Activated T-helper 1 cell treated with anti-CD3 and anti-CD28 coated beads, Interleukin-12 subunit alpha, Interleukin-12 subunit beta, Interleukin-2, Interleukin-4 antibody, amounts not matched to agents 30 ng/mL and 10 ng/mL and 1 ng/mL, durations not matched to agents 14 hours and 24 hours and 36 hours (primary cell): ENCODE data around the gene TIMM10. TPM values are rescaled to one million over a fixed set of nuclear protein-coding genes. Genes with fewer than 3 reads are reported as not detected.
A peak's percentile ranks its signal among the peaks of the same experiment; 100 is the strongest.

Experiments
- DNase-seq: peaks from one replicate; pipeline ENCODE4 v3.0.0; 2021; ENCODE audit warnings: low spot score
- H3K27ac Mint-ChIP-seq: one replicate; pipeline ENCODE4 v1.8.0; 2021; ENCODE audit warnings: mild to moderate bottlenecking, mixed read lengths
- H3K27me3 Mint-ChIP-seq: one replicate; pipeline ENCODE4 v1.8.0; 2022; ENCODE audit warnings: mild to moderate bottlenecking, moderate library complexity, mixed read lengths; ENCODE audit not compliant: insufficient read depth
- H3K36me3 Mint-ChIP-seq: one replicate; pipeline ENCODE4 v1.8.0; 2021; ENCODE audit warnings: low read depth, mixed read lengths
- H3K4me1 Mint-ChIP-seq: one replicate; pipeline ENCODE4 v1.8.0; 2021; ENCODE audit warnings: low read depth, mixed read lengths
- H3K4me3 Mint-ChIP-seq: one replicate; pipeline ENCODE4 v1.8.0; 2021; ENCODE audit warnings: mild to moderate bottlenecking, moderate library complexity, mixed read lengths
- H3K9me3 Mint-ChIP-seq: one replicate; pipeline ENCODE4 v1.8.0; 2021; ENCODE audit warnings: mixed read lengths
- intact Hi-C: fragments of 100-400 bp; cut with micrococcal nuclease; formaldehyde crosslinking; loops from one replicate; pipeline ENCODE4 v1.15.1; 2024
- total RNA-seq: library from RNA; stranded (reverse); gene quantifications from 2 replicates; pipeline ENCODE4 v1.2.3, GENCODE V29; 2022

TIMM10 gene
- total RNA-seq, 1 donor from 2014 or later: 98.2 TPM

DNA sequence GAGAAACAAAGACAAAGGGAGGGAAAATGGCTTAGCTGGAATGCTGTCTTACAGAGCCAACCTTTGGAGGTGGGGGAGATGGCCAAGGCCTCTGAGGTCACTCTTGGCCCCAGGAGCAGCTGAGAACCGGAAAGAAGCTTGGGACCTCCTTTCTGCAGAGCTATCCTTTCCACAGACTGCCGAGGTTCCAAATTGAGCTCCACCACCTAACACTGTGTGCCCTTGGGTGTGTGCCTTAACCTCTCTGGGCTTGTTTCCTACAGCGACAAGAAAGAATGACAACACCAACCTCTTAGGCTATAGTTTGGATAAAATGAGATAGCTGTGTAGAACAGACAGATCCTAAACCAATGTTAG is 47.0 kb downstream of the TIMM10 start:
- intact Hi-C loops: loop anchor here (1.0 to 5.0 kb wide), 3 partner anchors 10 to 84 kb away; partner anchors contain the start of gene UBE2L6
- DNase-seq: no peak
- H3K27me3 Mint-ChIP-seq: peaks cover 27% of the 10 kb centered on the region
- no peak overlapping the region for H3K4me3 Mint-ChIP-seq
- H3K9me3 Mint-ChIP-seq: no peaks in the 10 kb centered on the region
- no peak overlapping the region for H3K27ac Mint-ChIP-seq
- H3K4me1 Mint-ChIP-seq: peaks cover 11% of the 10 kb centered on the region
- peaks cover 11% of the 10 kb centered on the region for H3K36me3 Mint-ChIP-seq

DNA sequence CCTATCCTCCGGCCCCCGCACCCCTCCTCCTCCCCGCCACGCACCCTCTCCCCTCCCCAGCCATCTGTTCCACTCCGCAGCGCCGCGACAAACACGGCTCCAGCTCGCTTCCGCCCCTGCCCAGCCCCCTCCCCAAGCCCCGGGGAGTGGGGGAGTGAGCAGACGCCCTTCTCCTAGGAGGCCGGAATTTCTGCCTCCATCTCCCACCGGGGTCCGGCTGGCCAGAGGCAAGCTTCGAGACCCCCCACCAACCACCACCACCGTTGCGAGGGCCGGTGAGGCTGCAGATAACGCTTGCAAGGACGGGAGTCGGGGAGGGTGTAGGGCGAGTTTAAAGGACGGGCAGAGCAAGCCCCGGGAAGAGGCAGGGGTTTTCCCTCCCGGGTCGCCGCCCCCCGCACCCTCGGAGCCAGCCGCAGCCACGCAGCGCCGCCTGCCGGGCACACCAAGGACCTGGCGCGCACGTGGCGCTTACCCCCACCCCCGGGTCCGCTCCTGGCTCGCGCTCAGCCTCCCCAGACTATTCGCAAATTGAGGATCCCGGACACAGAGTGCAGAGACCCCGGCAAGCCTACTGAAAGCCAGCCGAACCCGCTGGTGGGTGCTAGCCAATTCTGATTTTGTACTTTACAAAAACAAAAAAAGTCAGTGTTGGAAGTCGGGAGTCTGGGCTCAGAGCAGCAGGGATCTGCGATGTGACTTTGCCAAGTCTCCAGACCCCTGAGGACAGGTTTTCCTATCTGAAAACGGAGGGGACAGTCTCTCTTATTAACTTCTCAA is 47.6 kb downstream of the TIMM10 start:
- intact Hi-C loops: loop anchor here (1.0 to 5.0 kb wide), 3 partner anchors 10 to 84 kb away; partner anchors contain the start of gene UBE2L6
- H3K27ac Mint-ChIP-seq: no peak overlapping the region
- no peaks in the 10 kb centered on the region for H3K9me3 Mint-ChIP-seq

DNA sequence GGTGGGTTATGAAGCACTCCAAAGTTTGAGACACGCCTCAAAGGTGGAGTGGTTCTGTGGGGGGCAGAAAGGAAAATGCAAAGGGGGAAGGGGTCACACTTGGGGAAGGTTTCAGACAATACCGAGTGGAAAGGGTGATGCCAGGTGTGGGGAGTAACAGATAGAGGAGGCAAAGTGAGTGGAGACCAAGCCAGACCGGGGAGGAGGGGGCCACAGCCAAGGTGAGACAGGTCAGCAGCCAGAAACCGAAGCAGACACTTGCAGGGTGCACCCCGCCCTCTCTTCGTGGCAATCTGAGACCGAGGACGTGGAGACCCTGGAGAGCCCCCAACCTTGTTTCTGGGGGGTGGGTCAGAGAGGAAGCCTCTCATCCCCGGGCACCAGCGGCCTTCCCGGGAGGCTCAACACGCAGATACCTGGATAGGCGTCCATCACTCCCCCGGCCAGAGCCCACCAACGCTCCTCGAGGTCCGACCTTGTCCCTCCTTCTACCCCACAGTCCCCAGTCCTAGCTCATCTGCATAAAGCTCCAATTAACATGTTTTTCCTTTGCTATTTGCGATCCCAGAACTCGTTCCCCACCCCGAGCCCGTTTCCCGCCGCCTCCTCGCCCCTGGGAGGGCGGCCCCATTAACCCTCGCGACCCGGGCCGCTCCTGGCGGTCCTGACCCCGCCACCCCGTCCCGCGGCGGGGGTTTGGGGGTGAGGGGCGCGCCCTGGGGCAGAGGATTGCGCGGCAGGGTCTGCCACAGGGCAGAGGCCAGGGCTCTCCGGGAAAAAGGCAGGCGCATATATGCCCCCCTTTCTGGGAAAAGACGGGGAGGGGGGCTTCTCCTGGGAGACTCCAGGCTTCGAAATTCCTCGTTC is 48.4 kb downstream of the TIMM10 start:
- peaks cover 39% of the 10 kb centered on the region for H3K27me3 Mint-ChIP-seq
- peaks cover 7% of the 10 kb centered on the region for H3K36me3 Mint-ChIP-seq
- intact Hi-C loops: loop anchor here (2.0 to 5.0 kb wide), 2 partner anchors 57 to 85 kb away; partner anchors contain the start of gene UBE2L6
- H3K4me3 Mint-ChIP-seq: peak overlapping the region; percentile 11
- no peak overlapping the region for H3K27ac Mint-ChIP-seq
- no peak for DNase-seq
- H3K4me1 Mint-ChIP-seq: peaks cover 11% of the 10 kb centered on the region
- no peaks in the 10 kb centered on the region for H3K9me3 Mint-ChIP-seq

More for the DNA sequence above, 47.6 kb downstream of the TIMM10 start:
- H3K4me1 Mint-ChIP-seq: peaks cover 11% of the 10 kb centered on the region
- peaks cover 9% of the 10 kb centered on the region for H3K36me3 Mint-ChIP-seq
- H3K4me3 Mint-ChIP-seq: no peak overlapping the region
- peaks cover 30% of the 10 kb centered on the region for H3K27me3 Mint-ChIP-seq
- peak; percentile 30 for DNase-seq

DNA sequence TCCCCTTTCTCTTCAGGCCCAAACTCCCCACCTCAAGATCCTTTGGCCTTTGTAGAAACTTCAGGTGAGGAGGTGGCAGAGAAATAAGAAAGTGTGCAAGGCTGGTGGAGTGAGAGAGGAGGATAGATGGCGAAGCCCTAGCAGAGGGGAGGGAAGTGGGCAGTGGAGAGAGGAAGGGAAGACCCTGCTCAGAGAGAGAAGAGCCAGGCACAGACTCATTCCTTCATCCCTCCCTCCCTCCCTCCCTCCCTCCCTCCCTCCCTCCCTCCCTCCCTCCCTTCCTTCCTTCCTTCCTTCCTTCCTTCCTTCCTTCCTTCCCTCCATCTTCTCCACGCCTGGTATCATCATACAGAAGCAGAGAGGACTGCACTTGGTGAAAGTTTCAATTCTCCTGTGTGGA is 49.2 kb downstream of the TIMM10 start:
- no peaks in the 10 kb centered on the region for H3K9me3 Mint-ChIP-seq
- H3K27me3 Mint-ChIP-seq: peaks cover 43% of the 10 kb centered on the region
- peaks cover 7% of the 10 kb centered on the region for H3K36me3 Mint-ChIP-seq
- no peak for DNase-seq
- peaks cover 11% of the 10 kb centered on the region for H3K4me1 Mint-ChIP-seq
- no peak overlapping the region for H3K27ac Mint-ChIP-seq
- H3K4me3 Mint-ChIP-seq: peak overlapping the region; percentile 11
- intact Hi-C loops: loop anchor here (5.0 kb wide), 1 partner anchor 86 kb away; the partner anchor contains the start of gene UBE2L6

DNA sequence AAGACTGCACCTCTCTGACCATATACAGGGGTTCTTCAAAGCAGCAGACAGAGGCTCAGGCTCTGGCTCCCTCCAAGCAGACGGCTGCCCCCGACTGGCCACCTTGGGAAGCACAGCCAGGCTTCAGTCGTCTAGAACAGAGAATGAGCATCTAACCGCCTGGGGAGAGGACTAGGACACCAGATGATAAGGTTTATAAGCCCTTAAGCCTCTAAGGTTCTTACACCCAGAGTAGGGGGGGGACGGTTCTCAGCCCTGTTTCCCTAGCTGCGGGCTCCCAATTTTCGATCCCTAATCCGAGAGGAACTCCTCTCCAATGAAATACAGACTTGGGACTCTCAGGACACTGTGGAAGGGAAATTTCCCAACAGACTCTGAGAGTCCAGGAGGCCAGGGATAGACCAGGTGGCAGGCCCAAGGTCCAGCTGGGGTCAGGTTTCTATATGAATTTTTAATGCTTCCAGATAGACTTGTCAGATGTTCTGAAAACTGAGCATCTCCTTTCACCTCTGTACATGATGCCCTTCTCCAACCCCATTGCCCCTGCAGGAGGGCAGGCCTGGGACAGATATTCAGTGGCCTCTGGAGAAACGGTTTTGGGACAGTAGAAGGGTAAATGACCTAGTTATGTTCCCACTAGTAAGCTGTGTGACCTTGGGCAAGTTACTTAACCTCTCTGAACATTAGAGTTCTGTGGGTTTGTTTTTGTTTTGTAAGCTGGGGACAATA is 50.0 kb downstream of the TIMM10 start:
- H3K27me3 Mint-ChIP-seq: peaks cover 49% of the 10 kb centered on the region
- H3K4me3 Mint-ChIP-seq: no peak overlapping the region
- H3K36me3 Mint-ChIP-seq: peaks cover 5% of the 10 kb centered on the region
- H3K27ac Mint-ChIP-seq: no peak overlapping the region
- intact Hi-C loops: loop anchor here (1.0 to 5.0 kb wide), 3 partner anchors 23 to 135 kb away; partner anchors contain the start of gene UBE2L6
- H3K4me1 Mint-ChIP-seq: peaks cover 12% of the 10 kb centered on the region
- peak; percentile 62 for DNase-seq
- no peaks in the 10 kb centered on the region for H3K9me3 Mint-ChIP-seq

DNA sequence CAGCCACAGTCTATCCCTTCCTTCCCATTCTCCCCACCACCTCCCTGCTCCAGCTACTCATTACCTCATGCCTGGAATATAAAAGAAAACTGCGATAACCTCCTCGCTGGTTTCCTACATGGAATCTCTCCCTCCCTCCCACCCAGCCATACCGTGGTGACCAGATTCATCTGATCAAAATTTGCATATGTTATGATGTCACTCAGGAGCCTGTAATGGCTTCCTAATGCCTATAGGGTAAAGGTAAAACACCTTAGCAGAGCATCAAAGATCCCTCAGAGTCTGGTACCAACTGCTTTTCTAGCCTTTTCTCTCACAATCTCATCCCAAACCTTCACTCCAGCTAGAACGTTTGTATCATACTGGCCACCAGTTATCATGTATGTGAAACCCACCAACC is 50.6 kb downstream of the TIMM10 start:
- intact Hi-C loops: loop anchor here (1.0 to 5.0 kb wide), 3 partner anchors 23 to 135 kb away; partner anchors contain the start of gene UBE2L6
- H3K4me1 Mint-ChIP-seq: peaks cover 17% of the 10 kb centered on the region
- H3K9me3 Mint-ChIP-seq: no peaks in the 10 kb centered on the region
- H3K4me3 Mint-ChIP-seq: no peak overlapping the region
- peaks cover under 1% of the 10 kb centered on the region for H3K36me3 Mint-ChIP-seq
- DNase-seq: no peak
- H3K27ac Mint-ChIP-seq: no peak overlapping the region
- peaks cover 56% of the 10 kb centered on the region for H3K27me3 Mint-ChIP-seq

DNA sequence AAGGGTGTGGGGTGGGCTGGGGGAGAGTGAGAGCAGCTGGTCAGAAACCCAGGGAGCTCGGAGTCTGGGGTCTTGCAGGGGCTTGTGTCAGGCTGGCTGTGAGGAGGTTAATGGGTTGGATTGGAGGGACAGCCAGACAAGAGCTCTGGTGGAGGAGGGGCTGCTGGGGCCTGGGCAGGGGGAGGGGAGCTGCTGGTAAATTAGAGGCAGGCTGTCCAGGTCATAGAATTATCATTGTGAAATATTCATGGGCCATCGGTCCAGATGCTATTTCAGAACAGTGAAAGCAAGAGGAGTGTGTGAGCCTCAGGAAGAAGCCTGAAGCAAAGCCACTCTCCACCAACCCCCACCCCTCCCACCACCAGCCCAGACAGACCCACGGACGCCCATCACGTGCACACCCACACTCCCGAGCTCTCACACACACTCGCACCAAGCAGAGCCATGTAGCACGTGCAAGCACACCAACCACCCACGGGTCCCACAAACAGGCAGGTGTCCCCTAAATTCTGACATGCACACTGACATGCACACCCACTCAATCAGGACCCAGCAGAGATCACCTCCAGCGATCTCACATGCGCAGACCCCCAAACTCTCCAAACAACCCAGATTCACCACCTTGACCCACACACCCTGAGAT is 51.4 kb downstream of the TIMM10 start:
- no peak overlapping the region for H3K4me3 Mint-ChIP-seq
- peaks cover 25% of the 10 kb centered on the region for H3K4me1 Mint-ChIP-seq
- intact Hi-C loops: no loop called here
- H3K9me3 Mint-ChIP-seq: no peaks in the 10 kb centered on the region
- DNase-seq: no peak
- H3K27ac Mint-ChIP-seq: no peak overlapping the region
- no peaks in the 10 kb centered on the region for H3K36me3 Mint-ChIP-seq
- H3K27me3 Mint-ChIP-seq: peaks cover 59% of the 10 kb centered on the region

Other genes with a start within 250 kb of the TIMM10 start
- 22.1 and 24.3 TPM in 2 replicates for gene TNKS1BP1, start 205.8 kb downstream of the TIMM10 start, total RNA-seq
- 235 and 239 TPM in 2 replicates for gene SSRP1, start 194.9 kb downstream of the TIMM10 start, total RNA-seq
- gene P2RX3, start 192.4 kb downstream of the TIMM10 start, total RNA-seq: not detected in 2 replicates
- gene PRG3, start 149.6 kb downstream of the TIMM10 start, total RNA-seq: not detected in 2 replicates
- gene PRG2, start 140.1 kb downstream of the TIMM10 start, total RNA-seq: not detected in 2 replicates
- gene SLC43A3, start 103.6 kb downstream of the TIMM10 start, total RNA-seq: 181 and 184 TPM in 2 replicates
- gene RTN4RL2, start 70.2 kb downstream of the TIMM10 start, total RNA-seq: 0.54 TPM in 1 of 2 replicates, not detected in the other
- gene SLC43A1, start 15.1 kb downstream of the TIMM10 start, total RNA-seq: 29.1 and 30.3 TPM in 2 replicates
- gene SMTNL1, start 6.8 kb upstream of the TIMM10 start, total RNA-seq: not detected in 2 replicates
- gene UBE2L6, start 36.9 kb upstream of the TIMM10 start, total RNA-seq: 155 and 163 TPM in 2 replicates
- not detected in 2 replicates for gene SERPING1, start 66.9 kb upstream of the TIMM10 start, total RNA-seq
- gene YPEL4, start 119.2 kb upstream of the TIMM10 start, total RNA-seq: 0.26 and 0.39 TPM in 2 replicates
- 17.8 and 19.1 TPM in 2 replicates for gene CLP1, start 127.0 kb upstream of the TIMM10 start, total RNA-seq
- gene ZDHHC5, start 137.4 kb upstream of the TIMM10 start, total RNA-seq: 78.4 and 79.1 TPM in 2 replicates
- gene MED19, start 181.5 kb upstream of the TIMM10 start, total RNA-seq: 14.9 TPM in 2 replicates
- 95.9 and 96.8 TPM in 2 replicates for gene TMX2, start 181.8 kb upstream of the TIMM10 start, total RNA-seq
- gene SELENOH, start 210.7 kb upstream of the TIMM10 start, total RNA-seq: 211 and 232 TPM in 2 replicates
- 0.07 TPM in 1 of 2 replicates, not detected in the other for gene BTBD18, start 221.1 kb upstream of the TIMM10 start, total RNA-seq
- gene CTNND1, start 231.0 kb upstream of the TIMM10 start, total RNA-seq: 6.4 and 9.9 TPM in 2 replicates